GM23248 (cell line): ENCODE data around the gene RESP18. TPM values are rescaled to one million over a fixed set of nuclear protein-coding genes. Genes with fewer than 3 reads are reported as not detected.

ENCODE experiments used
- DNase-seq: peaks from one replicate; pipeline ENCODE4 v3.0.0-alpha.2; 2015
- H2AFZ ChIP-seq: fragments of 200-600 bp; sonication (generic); 2 replicates; pipeline ENCODE4 v1.6.1; 2016; ENCODE audit warnings: antibody characterized with exemption
- H3F3A ChIP-seq: fragments of 200-600 bp; sonication (generic); 2 replicates; pipeline ENCODE4 v1.6.1; 2016; ENCODE audit warnings: mild to moderate bottlenecking, antibody characterized with exemption, mixed run types; ENCODE audit not compliant: insufficient read depth
- H3K27ac ChIP-seq: fragments of 200-600 bp; sonication (generic); 2 replicates; pipeline ENCODE4 v1.5.1; 2016; ENCODE audit warnings: mild to moderate bottlenecking
- H3K27me3 ChIP-seq: fragments of 200-600 bp; sonication (generic); replicated peaks from 2 replicates; pipeline ENCODE4 v1.6.1; 2016; ENCODE audit warnings: mild to moderate bottlenecking; ENCODE audit not compliant: insufficient read depth
- H3K36me3 ChIP-seq: fragments of 200-600 bp; sonication (generic); 2 replicates; pipeline ENCODE4 v1.6.1; 2016; ENCODE audit warnings: low read depth, mild to moderate bottlenecking
- H3K4me1 ChIP-seq: fragments of 200-600 bp; sonication (generic); 2 replicates; pipeline ENCODE4 v1.6.1; 2016; ENCODE audit warnings: mild to moderate bottlenecking; ENCODE audit not compliant: insufficient read depth
- H3K4me2 ChIP-seq: fragments of 200-600 bp; sonication (generic); one replicate; pipeline ENCODE4 v1.6.1; 2016; ENCODE audit warnings: mild to moderate bottlenecking; ENCODE audit not compliant: unreplicated experiment
- H3K4me3 ChIP-seq: fragments of 200-600 bp; sonication (generic); 2 replicates; pipeline ENCODE4 v1.5.1; 2016; ENCODE audit warnings: mild to moderate bottlenecking
- H3K79me2 ChIP-seq: fragments of 200-600 bp; sonication (generic); 2 replicates; pipeline ENCODE4 v1.6.1; 2016; ENCODE audit warnings: mild to moderate bottlenecking; ENCODE audit not compliant: insufficient read depth
- H3K9ac ChIP-seq: fragments of 200-600 bp; sonication (generic); 2 replicates; pipeline ENCODE4 v1.6.1; 2016; ENCODE audit warnings: mild to moderate bottlenecking
- H3K9me2 ChIP-seq: fragments of 200-600 bp; sonication (generic); 2 replicates; pipeline ENCODE4 v1.6.1; 2016; ENCODE audit warnings: mixed run types, mild to moderate bottlenecking, moderate library complexity; ENCODE audit not compliant: insufficient read depth
- H3K9me3 ChIP-seq: fragments of 200-600 bp; sonication (generic); one replicate; pipeline ENCODE4 v1.6.1; 2017; ENCODE audit warnings: low read depth
- H4K20me1 ChIP-seq: fragments of 200-600 bp; sonication (generic); 2 replicates; pipeline ENCODE4 v1.6.0; 2016; ENCODE audit not compliant: insufficient read depth
- EZH2 ChIP-seq: fragments of 200-600 bp; sonication (generic); IDR thresholded peaks from 2 replicates; pipeline ENCODE4 v1.6.1; 2018; ENCODE audit warnings: antibody characterized with exemption, mild to moderate bottlenecking; ENCODE audit not compliant: insufficient read depth, poor library complexity, severe bottlenecking
- EZH2phosphoT487 ChIP-seq: fragments of 200-600 bp; sonication (generic); IDR thresholded peaks from 2 replicates; pipeline ENCODE4 v1.6.1; 2018; ENCODE audit warnings: antibody characterized with exemption, moderate library complexity, mild to moderate bottlenecking, low read depth; ENCODE audit not compliant: insufficient read depth
- WGBS, 2 experiments: methylation state at CpG; one replicate each; pipeline ENCODE4 v1.1.6; 2015 to 2017; ENCODE audit warnings: low lambda C conversion rate in 2 of 2, low coverage in 1 of 2; ENCODE audit errors: missing lambda C conversion rate in 2 of 2; 5-methylcytosine and 5-hydroxymethylcytosine counted together
- in situ Hi-C: fragments of 300-500 bp; cut with MboI; formaldehyde crosslinking; loops from 2 replicates; pipeline ENCODE4 v1.15.0; 2020
- polyA plus RNA-seq: library from polyadenylated mRNA; unstranded; fragments of >200 nt; fragmentation: Nextera tagmentation; extraction: Ambion mirVana; gene quantifications from 2 replicates; pipeline ENCODE4 v1.2.1, GENCODE V29; 2016
- total RNA-seq: library from RNA; depleted of rRNA; stranded (reverse); fragments of >200 nt; shearing (Covaris generic); gene quantifications from 2 replicates; pipeline ENCODE4 v1.2.3, GENCODE V29; 2014

The RESP18 gene
- total and polyA plus RNA-seq, 2 experiments from 2014 or later, result not detected

GRCh38 chr2:219335373-219335786, 2.8 kb upstream of the RESP18 start:
- H2AFZ ChIP-seq, result no peak overlapping the region
- in situ Hi-C loops, result no loop called here
- no peaks in the 10 kb centered on the region for H4K20me1 ChIP-seq
- H3K9me2 ChIP-seq, result no peaks in the 10 kb centered on the region
- no peaks in the 10 kb centered on the region for H3K4me1 ChIP-seq
- no peak overlapping the region for H3K4me2 ChIP-seq
- no peak overlapping the region for H3K9ac ChIP-seq
- H3K4me3 ChIP-seq, result no peak overlapping the region
- DNase-seq, result no peak
- H3K79me2 ChIP-seq, result no peaks in the 10 kb centered on the region
- peaks cover 59% of the 10 kb centered on the region for H3K27me3 ChIP-seq
- H3K27ac ChIP-seq, result no peak overlapping the region
- no peaks in the 10 kb centered on the region for H3F3A ChIP-seq
- H3K9me3 ChIP-seq, result no peaks in the 10 kb centered on the region
- 35 to 40% methylated on average over 5 of the region's 5 CpGs for WGBS, 2 experiments
- no peak for TF ChIP-seq EZH2phosphoT487
- no peak for TF ChIP-seq EZH2
- H3K36me3 ChIP-seq, result no peaks in the 10 kb centered on the region

- Histone ChIP-seq H3K27me3 (peaks cover 59% of the 10 kb centered on the region), H4K20me1 (no peaks in the 10 kb centered on the region), H3K36me3 (no peaks in the 10 kb centered on the region), H2AFZ (no peak overlapping the region), H3K4me2 (no peak overlapping the region), H3K27ac (no peak overlapping the region), H3K79me2 (no peaks in the 10 kb centered on the region), H3K4me1 (no peaks in the 10 kb centered on the region), H3K4me3 (no peak overlapping the region), H3K9me2 (no peaks in the 10 kb centered on the region), H3K9me3 (no peaks in the 10 kb centered on the region), H3K9ac (no peak overlapping the region), H3F3A (no peaks in the 10 kb centered on the region)
- in situ Hi-C loops, result no loop called here
- DNase-seq, result no peak
- no peak for TF ChIP-seq EZH2
- no peak for TF ChIP-seq EZH2phosphoT487
- WGBS, 2 experiments, result 56 to 66% methylated on average over 2 of the region's 2 CpGs
Measured at GRCh38 chr2:219334076-219334475, 1.5 kb upstream of the RESP18 start.

DNA sequence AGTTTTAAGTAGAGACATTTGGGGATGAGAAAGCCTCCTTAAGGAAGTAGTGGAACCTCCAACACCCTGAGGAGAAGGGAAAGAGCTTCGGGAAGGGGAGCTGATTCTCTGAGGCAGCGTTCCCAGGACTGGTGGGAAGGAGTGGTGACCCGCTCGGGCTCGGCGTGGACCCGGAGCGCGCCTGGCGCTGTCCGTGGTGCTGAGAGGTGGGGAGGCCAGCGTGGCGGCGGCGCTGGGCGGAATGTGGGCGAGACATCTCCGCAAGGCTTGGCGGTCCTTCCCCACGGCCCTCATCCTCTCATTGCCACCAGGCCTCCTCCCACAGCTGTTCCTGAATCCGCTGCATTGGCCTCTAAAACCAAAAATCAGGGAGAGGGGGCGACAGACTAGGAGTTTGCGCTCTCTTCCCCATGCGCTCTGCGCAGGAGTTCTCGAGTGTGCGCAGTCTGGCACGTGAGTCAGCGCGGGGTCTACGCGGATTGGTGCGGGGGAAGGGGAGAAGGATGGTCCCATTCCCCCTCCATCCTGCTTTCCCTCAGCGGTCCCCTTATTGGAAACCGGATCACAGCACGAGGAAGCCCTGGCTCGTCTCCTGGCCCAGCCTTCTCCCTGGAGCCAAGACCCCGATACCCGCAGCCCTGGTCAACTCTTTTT, 857 bp downstream of the RESP18 start:
- Histone ChIP-seq H3K9me3 (no peaks in the 10 kb centered on the region), H3K4me3 (no peak overlapping the region), H4K20me1 (no peaks in the 10 kb centered on the region), H3K9ac (no peak overlapping the region), H3K79me2 (no peaks in the 10 kb centered on the region), H3F3A (no peaks in the 10 kb centered on the region), H3K36me3 (no peaks in the 10 kb centered on the region), H3K4me2 (no peak overlapping the region), H3K9me2 (no peaks in the 10 kb centered on the region), H3K4me1 (no peaks in the 10 kb centered on the region), H2AFZ (no peak overlapping the region), H3K27ac (no peak overlapping the region), H3K27me3 (peaks cover 50% of the 10 kb centered on the region)
- in situ Hi-C loops, result no loop called here
- TF ChIP-seq EZH2phosphoT487 (no peak), EZH2 (no peak)
- 13 to 17% methylated on average over 34 to 38 of the region's 39 CpGs for WGBS, 2 experiments
- DNase-seq, result peak; percentile 61

- Histone ChIP-seq H4K20me1 (no peaks in the 10 kb centered on the region), H3K4me2 (no peak overlapping the region), H3K9me2 (no peaks in the 10 kb centered on the region), H3K27ac (no peak overlapping the region), H3K9ac (no peak overlapping the region), H3K79me2 (no peaks in the 10 kb centered on the region), H3K4me1 (no peaks in the 10 kb centered on the region), H3K9me3 (no peaks in the 10 kb centered on the region), H3K36me3 (no peaks in the 10 kb centered on the region), H3K27me3 (peaks cover 45% of the 10 kb centered on the region), H3F3A (no peaks in the 10 kb centered on the region), H3K4me3 (no peak overlapping the region), H2AFZ (no peak overlapping the region)
- TF ChIP-seq EZH2phosphoT487 (no peak), EZH2 (no peak)
- in situ Hi-C loops, result no loop called here
- whole genome bisulfite sequencing, 2 experiments, result 15 to 17% methylated on average over 2 of the region's 2 CpGs
- no peak for DNase-seq
Measured at GRCh38 chr2:219327719-219328118, 4.8 kb downstream of the RESP18 start.
